Stimulated activated CD8-positive, alpha-beta memory T cell treated with anti-CD3 and anti-CD28 coated beads, Interleukin-15, amount 100 ng/mL, for 24 hours (primary cell): ENCODE data around the gene ATP2A2.
"Not testable (repeated sequence)": the region's sequence is repeated elsewhere in the genome, so short reads cannot be mapped to it uniquely, and the experiment has no call there.

Source experiments
- DNase-seq: peaks from one replicate; pipeline ENCODE4 v3.0.0-alpha.2; 2020; ENCODE audit warnings: low read depth

The ATP2A2 gene

GRCh38 chr12:110343114-110343513, 62.1 kb downstream of the ATP2A2 start:
- DNase-seq = no peak

GRCh38 chr12:110343736-110344555, 62.9 kb downstream of the ATP2A2 start:
- no peak for DNase-seq

GRCh38 chr12:110344657-110345056, 63.6 kb downstream of the ATP2A2 start:
- DNase-seq = no peak

GRCh38 chr12:110345176-110345661, 64.2 kb downstream of the ATP2A2 start:
- no peak for DNase-seq

- DNase-seq = no peak
Measured at GRCh38 chr12:110345963-110346362, 64.9 kb downstream of the ATP2A2 start.

GRCh38 chr12:110347767-110348166, 66.7 kb downstream of the ATP2A2 start:
- DNase-seq = no peak

GRCh38 chr12:110348431-110349059, 67.5 kb downstream of the ATP2A2 start:
- no peak for DNase-seq

GRCh38 chr12:110349096-110349495, 68.0 kb downstream of the ATP2A2 start:
- no peak for DNase-seq

GRCh38 chr12:110349514-110350151, 68.6 kb downstream of the ATP2A2 start:
- DNase-seq = no peak

- no peak for DNase-seq
Measured at GRCh38 chr12:110351119-110351518, 70.1 kb downstream of the ATP2A2 start.

GRCh38 chr12:110352401-110352800, 71.4 kb downstream of the ATP2A2 start:
- no peak for DNase-seq

GRCh38 chr12:110353211-110353965, 72.3 kb downstream of the ATP2A2 start:
- no peak for DNase-seq

- no peak for DNase-seq
Measured at GRCh38 chr12:110354172-110354780, 73.2 kb downstream of the ATP2A2 start.

GRCh38 chr12:110355073-110355472, 74.0 kb downstream of the ATP2A2 start:
- DNase-seq = no peak

GRCh38 chr12:110358384-110359097, 77.5 kb downstream of the ATP2A2 start:
- not testable (repeated sequence) for DNase-seq

- DNase-seq = no peak
Measured at GRCh38 chr12:110361216-110361615, 80.2 kb downstream of the ATP2A2 start.

- DNase-seq = no peak
Measured at GRCh38 chr12:110365489-110366320, 84.7 kb downstream of the ATP2A2 start.

- DNase-seq = no peak
Measured at GRCh38 chr12:110366321-110367142, 85.5 kb downstream of the ATP2A2 start.

GRCh38 chr12:110367181-110367864, 86.3 kb downstream of the ATP2A2 start:
- DNase-seq = no peak
